ENCODE measurements around the gene HOXC6. TPM values are rescaled to one million over a fixed set of nuclear protein-coding genes. Genes with fewer than 3 reads are reported as not detected.

The HOXC6 gene
- total RNA-seq, 4 donors from 2014 or later = 0.48 TPM; not detected in 3

DNA sequence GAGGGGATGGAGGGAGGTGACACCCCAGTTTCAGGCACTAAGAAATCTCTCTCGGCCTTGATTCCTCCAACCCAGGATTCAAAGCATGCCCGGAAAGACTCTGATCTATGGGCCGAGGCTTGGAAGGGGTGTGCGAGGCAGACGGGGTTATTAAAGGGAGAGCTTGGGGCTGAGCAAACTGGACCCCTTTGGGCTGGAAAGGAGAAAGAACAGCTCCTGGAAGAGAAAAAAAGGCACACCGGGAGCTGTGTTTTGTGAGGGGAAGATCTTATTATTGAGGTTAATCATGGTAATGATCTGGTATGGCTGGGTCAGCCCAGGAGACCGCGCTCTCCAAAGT is 19.7 kb downstream of the HOXC6 start:
- DNase-seq = no peak
- 27 to 56% methylated on average over 3 to 8 of the region's 8 CpGs for WGBS, 2 donors (ENCODE audit: low coverage in 1 of 2)
- Histone ChIP-seq H3K36me3 (no peaks in the 10 kb centered on the region), H3K4me1 (peaks cover 0 to 26% (median 8%) of the 10 kb centered on the region in 4 donors), H3K27me3 (peaks cover 100% of the 10 kb centered on the region), H3K9me3 (no peaks in the 10 kb centered on the region), H3K27ac (no peak overlapping the region), H3K4me3 (no peak overlapping the region)
- intact Hi-C loops (cut with DNase I; ENCODE audit: low total_unique reads) = no loop called here
- TF ChIP-seq, protein P1, sequence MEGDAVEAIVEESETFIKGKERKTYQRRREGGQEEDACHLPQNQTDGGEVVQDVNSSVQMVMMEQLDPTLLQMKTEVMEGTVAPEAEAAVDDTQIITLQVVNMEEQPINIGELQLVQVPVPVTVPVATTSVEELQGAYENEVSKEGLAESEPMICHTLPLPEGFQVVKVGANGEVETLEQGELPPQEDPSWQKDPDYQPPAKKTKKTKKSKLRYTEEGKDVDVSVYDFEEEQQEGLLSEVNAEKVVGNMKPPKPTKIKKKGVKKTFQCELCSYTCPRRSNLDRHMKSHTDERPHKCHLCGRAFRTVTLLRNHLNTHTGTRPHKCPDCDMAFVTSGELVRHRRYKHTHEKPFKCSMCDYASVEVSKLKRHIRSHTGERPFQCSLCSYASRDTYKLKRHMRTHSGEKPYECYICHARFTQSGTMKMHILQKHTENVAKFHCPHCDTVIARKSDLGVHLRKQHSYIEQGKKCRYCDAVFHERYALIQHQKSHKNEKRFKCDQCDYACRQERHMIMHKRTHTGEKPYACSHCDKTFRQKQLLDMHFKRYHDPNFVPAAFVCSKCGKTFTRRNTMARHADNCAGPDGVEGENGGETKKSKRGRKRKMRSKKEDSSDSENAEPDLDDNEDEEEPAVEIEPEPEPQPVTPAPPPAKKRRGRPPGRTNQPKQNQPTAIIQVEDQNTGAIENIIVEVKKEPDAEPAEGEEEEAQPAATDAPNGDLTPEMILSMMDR (IDR thresholded peaks at IDR 0.05) = no peak
- no peak for TF ChIP-seq POLR2AphosphoS5 (IDR thresholded peaks at IDR 0.05)
- no peak for TF ChIP-seq POLR2A (IDR thresholded peaks at IDR 0.05)
- no peak for TF ChIP-seq EP300 (IDR thresholded peaks at IDR 0.05; ENCODE audit: low read depth)
- in situ Hi-C loops (cut with MboI; ENCODE audit: low pct_ligation_motif_present in 1 of 4, low pct_unique_long_range_greater_than_20kb in 1 of 4, low sequenced_read_pairs in 3 of 4) = no loop called here

DNA sequence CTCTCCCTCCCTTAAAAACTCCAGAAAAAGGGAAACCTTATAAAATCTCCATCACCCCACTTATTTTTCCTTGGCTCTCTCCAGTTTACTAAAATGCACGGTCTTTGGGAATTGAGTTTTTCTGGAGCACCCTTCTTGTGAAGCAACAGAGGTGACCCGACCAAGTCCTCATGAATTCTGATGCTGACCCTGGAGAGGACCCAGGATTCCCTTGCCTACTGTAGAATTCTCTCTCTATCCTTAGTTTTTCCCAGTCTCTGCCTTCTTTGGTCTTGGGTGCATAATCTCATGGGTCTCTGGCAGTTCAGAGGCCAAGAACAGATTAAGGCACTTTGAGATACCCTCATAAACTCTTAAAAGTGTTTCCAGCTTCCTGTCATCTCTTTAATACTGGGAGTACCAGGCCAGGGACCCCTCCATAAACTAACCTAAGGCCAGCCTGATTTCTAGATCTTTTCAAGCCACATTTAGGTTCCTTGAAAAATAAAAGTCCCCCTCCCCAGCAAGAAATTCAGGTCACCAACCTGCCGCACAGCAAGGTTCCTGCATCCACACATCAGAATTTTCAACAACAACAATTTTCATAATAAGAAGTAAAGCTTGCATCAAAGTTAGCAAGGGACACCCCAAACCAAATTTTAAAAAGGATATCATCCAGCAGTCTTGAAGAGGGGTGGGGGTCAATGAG is 20.3 kb downstream of the HOXC6 start:
- no peak overlapping the region for H3K27ac ChIP-seq
- TF ChIP-seq POLR2A (IDR thresholded peaks at IDR 0.05) (no peak), POLR2AphosphoS5 (IDR thresholded peaks at IDR 0.05) (no peak), EP300 (IDR thresholded peaks at IDR 0.05; ENCODE audit: low read depth) (no peak)
- TF ChIP-seq, protein P1 (IDR thresholded peaks at IDR 0.05) = no peak
- no peaks in the 10 kb centered on the region for H3K9me3 ChIP-seq
- DNase-seq = no peak
- no peaks in the 10 kb centered on the region for H3K36me3 ChIP-seq
- intact Hi-C loops (cut with DNase I; ENCODE audit: low total_unique reads) (no loop called here), in situ Hi-C loops (cut with MboI; ENCODE audit: low pct_ligation_motif_present in 1 of 4, low pct_unique_long_range_greater_than_20kb in 1 of 4, low sequenced_read_pairs in 3 of 4) (no loop called here)
- peaks cover 100% of the 10 kb centered on the region for H3K27me3 ChIP-seq
- no peak overlapping the region for H3K4me3 ChIP-seq
- 56 to 71% methylated on average over 2 to 3 of the region's 3 CpGs for WGBS, 2 donors (ENCODE audit: low coverage in 1 of 2)
- peaks cover 0 to 32% (median 9%) of the 10 kb centered on the region in 4 donors for H3K4me1 ChIP-seq

GRCh38 chr12:54049108-54049507 is 20.9 kb downstream of the HOXC6 start:
- no peak overlapping the region for H3K4me3 ChIP-seq
- H3K36me3 ChIP-seq = no peaks in the 10 kb centered on the region
- intact Hi-C loops (cut with DNase I; ENCODE audit: low total_unique reads) (no loop called here), in situ Hi-C loops (cut with MboI; ENCODE audit: low pct_ligation_motif_present in 1 of 4, low pct_unique_long_range_greater_than_20kb in 1 of 4, low sequenced_read_pairs in 3 of 4) (no loop called here)
- H3K27ac ChIP-seq = no peak overlapping the region
- no peaks in the 10 kb centered on the region for H3K9me3 ChIP-seq
- peaks cover 0 to 37% (median 11%) of the 10 kb centered on the region in 4 donors for H3K4me1 ChIP-seq
- no peak for DNase-seq
- TF ChIP-seq, protein P1 (IDR thresholded peaks at IDR 0.05) = no peak
- TF ChIP-seq POLR2AphosphoS5 (IDR thresholded peaks at IDR 0.05) (no peak), EP300 (IDR thresholded peaks at IDR 0.05; ENCODE audit: low read depth) (no peak), POLR2A (IDR thresholded peaks at IDR 0.05) (no peak)
- 58 to 61% methylated on average over 6 of the region's 6 CpGs for WGBS, 2 donors (ENCODE audit: low coverage in 1 of 2)
- peaks cover 100% of the 10 kb centered on the region for H3K27me3 ChIP-seq

DNA sequence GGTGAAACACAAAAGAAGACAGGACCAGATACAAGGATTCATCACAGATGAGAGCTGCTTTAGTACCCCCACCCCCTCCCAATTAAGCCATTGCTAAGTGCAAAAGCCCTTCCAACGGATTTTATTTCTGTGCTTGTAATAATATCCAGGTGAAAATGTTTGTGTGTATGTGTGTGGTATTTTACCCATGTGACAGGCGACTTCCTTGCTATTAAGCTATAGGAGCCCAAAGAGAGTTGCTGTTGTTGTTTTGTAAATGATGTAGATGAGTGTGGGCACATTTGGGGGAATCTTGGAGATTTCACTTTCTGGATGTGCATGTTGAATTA is 22.2 kb downstream of the HOXC6 start:
- TF ChIP-seq POLR2AphosphoS5 (IDR thresholded peaks at IDR 0.05) (no peak), EP300 (IDR thresholded peaks at IDR 0.05; ENCODE audit: low read depth) (no peak), POLR2A (IDR thresholded peaks at IDR 0.05) (no peak)
- WGBS, 2 donors (ENCODE audit: low coverage in 1 of 2) = 50 to 60% methylated on average over 1 to 2 of the region's 2 CpGs
- intact Hi-C loops (cut with DNase I; ENCODE audit: low total_unique reads) = no loop called here
- H3K36me3 ChIP-seq = no peaks in the 10 kb centered on the region
- peaks cover 0 to 44% (median 19%) of the 10 kb centered on the region in 4 donors for H3K4me1 ChIP-seq
- H3K27me3 ChIP-seq = peaks cover 100% of the 10 kb centered on the region
- no peaks in the 10 kb centered on the region for H3K9me3 ChIP-seq
- in situ Hi-C loops (cut with MboI; ENCODE audit: low pct_ligation_motif_present in 1 of 4, low pct_unique_long_range_greater_than_20kb in 1 of 4, low sequenced_read_pairs in 3 of 4) = no loop called here
- no peak overlapping the region for H3K4me3 ChIP-seq
- DNase-seq = no peak
- no peak overlapping the region for H3K27ac ChIP-seq
